Osteoblast (primary cell): ENCODE data around the gene PRKN. TPM values are rescaled to one million over a fixed set of nuclear protein-coding genes. Genes with fewer than 3 reads are reported as not detected.

Experiments
- DNase-seq: peaks from one replicate; pipeline ENCODE4 v3.0.0; 2011; ENCODE audit warnings: low spot score, mixed read lengths; ENCODE audit not compliant: insufficient read length; ENCODE audit errors: missing footprints
- H2AFZ ChIP-seq: 2 replicates; pipeline ENCODE4 v1.6.0; 2011; ENCODE audit warnings: mild to moderate bottlenecking, low read length
- H3K27ac ChIP-seq: 2 replicates; pipeline ENCODE4 v1.5.1; 2011; ENCODE audit warnings: mild to moderate bottlenecking, low read depth, low read length, moderate library complexity
- H3K27me3 ChIP-seq: 2 replicates; pipeline ENCODE4 v1.6.0; 2012; ENCODE audit warnings: mild to moderate bottlenecking, control low read depth, inconsistent platforms, low read length, moderate library complexity; ENCODE audit not compliant: insufficient read depth
- H3K36me3 ChIP-seq: 2 replicates; pipeline ENCODE4 v1.5.1; 2011; ENCODE audit warnings: mild to moderate bottlenecking, low read length, control low read depth, moderate library complexity; ENCODE audit not compliant: insufficient read depth
- H3K4me1 ChIP-seq: 2 replicates; pipeline ENCODE4 v1.5.1; 2011; ENCODE audit warnings: mild to moderate bottlenecking, low read length, control low read depth, moderate library complexity; ENCODE audit not compliant: insufficient read depth
- H3K4me2 ChIP-seq: 2 replicates; pipeline ENCODE4 v1.6.0; 2011; ENCODE audit warnings: mild to moderate bottlenecking, low read length; ENCODE audit not compliant: insufficient read depth
- H3K4me3 ChIP-seq: fragments of 200-600 bp; sonication (generic); 3 replicates; pipeline ENCODE4 v1.5.1; 2012; ENCODE audit warnings: mild to moderate bottlenecking, low read length, inconsistent platforms; ENCODE audit not compliant: insufficient read depth
- H3K79me2 ChIP-seq: 2 replicates; pipeline ENCODE4 v1.6.0; 2012; ENCODE audit warnings: mild to moderate bottlenecking, low read length, control low read depth, inconsistent platforms; ENCODE audit not compliant: insufficient read depth
- H3K9me3 ChIP-seq: 2 replicates; pipeline ENCODE4 v1.5.1; 2011; ENCODE audit warnings: low read depth, low read length, control low read depth
- H4K20me1 ChIP-seq: 2 replicates; pipeline ENCODE4 v1.6.0; 2012; ENCODE audit warnings: mild to moderate bottlenecking, low read length, control low read depth; ENCODE audit not compliant: insufficient read depth
- total RNA-seq: library from RNA; depleted of rRNA; stranded (reverse); fragments of >200 nt; gene quantifications from 2 replicates; pipeline ENCODE4 v1.2.3, GENCODE V29; 2012
- TF ChIP-seq, protein P1 (sequence below): IDR thresholded peaks from 2 replicates; pipeline ENCODE4 v1.5.1; 2011; ENCODE audit warnings: mild to moderate bottlenecking, low read depth, low read length, moderate library complexity; ENCODE audit errors: extremely low read depth

The PRKN gene
- total RNA-seq, 1 donor = 2.9 TPM

DNA sequence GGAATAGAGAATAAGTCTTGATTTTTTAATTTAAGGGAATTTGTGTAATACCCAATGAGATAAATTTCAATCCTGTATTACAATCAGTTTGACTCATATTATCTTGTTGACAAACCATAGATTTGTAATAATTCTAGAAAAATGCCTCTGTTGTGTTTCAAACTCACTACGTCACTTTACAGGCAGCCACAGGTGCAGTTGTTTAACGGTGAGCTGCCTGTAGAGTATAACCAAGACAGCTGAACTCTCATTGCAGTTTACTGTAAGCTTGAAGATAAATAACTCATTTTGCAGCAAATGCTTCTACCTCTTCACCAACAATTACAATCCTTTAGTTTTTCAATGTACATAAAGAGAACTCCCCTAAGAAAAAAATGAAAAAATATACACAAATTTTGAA lies 114.3 kb downstream of the PRKN start:
- H3K4me1 ChIP-seq = no peaks in the 10 kb centered on the region
- TF ChIP-seq, protein P1, sequence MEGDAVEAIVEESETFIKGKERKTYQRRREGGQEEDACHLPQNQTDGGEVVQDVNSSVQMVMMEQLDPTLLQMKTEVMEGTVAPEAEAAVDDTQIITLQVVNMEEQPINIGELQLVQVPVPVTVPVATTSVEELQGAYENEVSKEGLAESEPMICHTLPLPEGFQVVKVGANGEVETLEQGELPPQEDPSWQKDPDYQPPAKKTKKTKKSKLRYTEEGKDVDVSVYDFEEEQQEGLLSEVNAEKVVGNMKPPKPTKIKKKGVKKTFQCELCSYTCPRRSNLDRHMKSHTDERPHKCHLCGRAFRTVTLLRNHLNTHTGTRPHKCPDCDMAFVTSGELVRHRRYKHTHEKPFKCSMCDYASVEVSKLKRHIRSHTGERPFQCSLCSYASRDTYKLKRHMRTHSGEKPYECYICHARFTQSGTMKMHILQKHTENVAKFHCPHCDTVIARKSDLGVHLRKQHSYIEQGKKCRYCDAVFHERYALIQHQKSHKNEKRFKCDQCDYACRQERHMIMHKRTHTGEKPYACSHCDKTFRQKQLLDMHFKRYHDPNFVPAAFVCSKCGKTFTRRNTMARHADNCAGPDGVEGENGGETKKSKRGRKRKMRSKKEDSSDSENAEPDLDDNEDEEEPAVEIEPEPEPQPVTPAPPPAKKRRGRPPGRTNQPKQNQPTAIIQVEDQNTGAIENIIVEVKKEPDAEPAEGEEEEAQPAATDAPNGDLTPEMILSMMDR = no peak
- peaks cover 3% of the 10 kb centered on the region for H3K9me3 ChIP-seq
- no peak for DNase-seq
- H4K20me1 ChIP-seq = no peaks in the 10 kb centered on the region
- H3K27me3 ChIP-seq = no peaks in the 10 kb centered on the region
- no peaks in the 10 kb centered on the region for H3K36me3 ChIP-seq
- no peak overlapping the region for H3K4me2 ChIP-seq
- no peak overlapping the region for H3K4me3 ChIP-seq
- no peaks in the 10 kb centered on the region for H3K79me2 ChIP-seq
- H2AFZ ChIP-seq = no peak overlapping the region
- H3K27ac ChIP-seq = no peak overlapping the region

DNA sequence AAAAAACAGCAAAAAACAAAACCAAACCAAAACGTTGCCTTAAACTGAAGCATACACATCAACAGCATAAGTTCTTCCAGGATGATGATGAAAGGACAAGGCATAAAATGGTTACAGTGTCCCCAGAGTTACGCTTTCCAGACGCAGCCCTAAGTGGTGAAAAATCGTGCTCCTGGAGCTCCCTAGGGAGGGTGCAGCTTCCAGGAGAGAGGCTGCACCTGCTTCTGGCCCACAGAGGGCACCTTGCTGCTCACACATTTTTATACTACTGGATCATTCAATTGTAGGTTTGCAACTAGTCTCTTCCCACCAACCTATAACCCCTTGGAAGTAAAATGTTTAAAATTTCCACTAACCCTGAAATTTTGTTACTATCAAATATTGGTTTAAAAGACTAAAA lies 115.0 kb downstream of the PRKN start:
- no peaks in the 10 kb centered on the region for H3K4me1 ChIP-seq
- H3K9me3 ChIP-seq = peaks cover 3% of the 10 kb centered on the region
- no peak overlapping the region for H2AFZ ChIP-seq
- no peak for DNase-seq
- TF ChIP-seq, protein P1 = no peak
- no peaks in the 10 kb centered on the region for H4K20me1 ChIP-seq
- no peaks in the 10 kb centered on the region for H3K36me3 ChIP-seq
- no peak overlapping the region for H3K27ac ChIP-seq
- no peak overlapping the region for H3K4me3 ChIP-seq
- H3K79me2 ChIP-seq = no peaks in the 10 kb centered on the region
- no peak overlapping the region for H3K4me2 ChIP-seq
- no peaks in the 10 kb centered on the region for H3K27me3 ChIP-seq

DNA sequence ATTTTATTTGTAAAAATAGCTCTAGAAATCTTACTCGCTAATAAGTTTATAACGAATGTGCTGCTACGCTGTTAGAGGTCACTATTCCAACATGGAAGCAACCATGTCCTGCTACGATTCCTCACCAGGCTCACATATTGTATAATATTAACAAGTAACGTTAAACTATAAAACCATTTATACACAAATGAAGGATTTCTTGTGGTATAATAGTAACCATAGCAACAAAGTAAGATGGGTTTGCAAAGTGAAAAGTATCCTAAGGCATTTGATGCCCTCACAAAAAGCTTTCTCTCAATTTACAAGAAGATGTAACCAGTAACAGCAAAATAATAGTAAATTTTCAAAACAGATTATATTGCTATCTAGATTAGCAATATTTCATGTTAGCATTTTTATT lies 117.2 kb downstream of the PRKN start:
- Histone ChIP-seq H3K27me3 (no peaks in the 10 kb centered on the region), H3K27ac (no peak overlapping the region), H3K4me3 (no peak overlapping the region), H3K79me2 (no peaks in the 10 kb centered on the region), H3K4me2 (no peak overlapping the region), H3K9me3 (peaks cover 3% of the 10 kb centered on the region), H2AFZ (no peak overlapping the region), H3K4me1 (no peaks in the 10 kb centered on the region), H3K36me3 (no peaks in the 10 kb centered on the region), H4K20me1 (no peaks in the 10 kb centered on the region)
- TF ChIP-seq, protein P1 = no peak
- DNase-seq = no peak

DNA sequence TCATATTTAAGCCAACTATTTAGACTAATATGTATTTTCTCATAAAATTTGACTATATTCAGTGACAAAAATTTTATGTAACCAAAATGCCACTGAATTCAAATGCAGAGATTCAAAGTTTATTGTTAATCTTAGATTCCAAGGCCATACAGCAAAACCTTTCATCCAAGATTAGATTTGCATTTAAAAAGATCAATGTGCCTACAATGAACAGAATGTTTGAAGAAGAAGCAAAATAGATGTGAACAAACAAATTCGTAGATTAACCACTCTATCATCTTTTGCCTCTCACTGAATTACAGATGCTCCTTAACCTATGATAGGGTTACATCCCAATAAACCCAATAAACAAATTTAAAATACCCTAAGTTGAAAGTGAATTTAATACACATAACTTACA lies 121.7 kb downstream of the PRKN start:
- H3K4me2 ChIP-seq = no peak overlapping the region
- H3K36me3 ChIP-seq = no peaks in the 10 kb centered on the region
- H3K4me1 ChIP-seq = no peaks in the 10 kb centered on the region
- no peaks in the 10 kb centered on the region for H3K27me3 ChIP-seq
- no peak overlapping the region for H3K27ac ChIP-seq
- H3K79me2 ChIP-seq = no peaks in the 10 kb centered on the region
- no peak overlapping the region for H2AFZ ChIP-seq
- H3K9me3 ChIP-seq = no peaks in the 10 kb centered on the region
- no peak overlapping the region for H3K4me3 ChIP-seq
- no peak for DNase-seq
- TF ChIP-seq, protein P1 = no peak
- no peaks in the 10 kb centered on the region for H4K20me1 ChIP-seq
